Measurements from ENCODE around the gene SNAPC5. TPM values are rescaled to one million over a fixed set of nuclear protein-coding genes. Genes with fewer than 3 reads are reported as not detected.

The SNAPC5 gene
- total and polyA plus RNA-seq, 2 of the 13 experiments (the other 11 are each of a cell fraction or from before 2014, with no cell fraction given), result 14.8 to 36.2 TPM

DNA sequence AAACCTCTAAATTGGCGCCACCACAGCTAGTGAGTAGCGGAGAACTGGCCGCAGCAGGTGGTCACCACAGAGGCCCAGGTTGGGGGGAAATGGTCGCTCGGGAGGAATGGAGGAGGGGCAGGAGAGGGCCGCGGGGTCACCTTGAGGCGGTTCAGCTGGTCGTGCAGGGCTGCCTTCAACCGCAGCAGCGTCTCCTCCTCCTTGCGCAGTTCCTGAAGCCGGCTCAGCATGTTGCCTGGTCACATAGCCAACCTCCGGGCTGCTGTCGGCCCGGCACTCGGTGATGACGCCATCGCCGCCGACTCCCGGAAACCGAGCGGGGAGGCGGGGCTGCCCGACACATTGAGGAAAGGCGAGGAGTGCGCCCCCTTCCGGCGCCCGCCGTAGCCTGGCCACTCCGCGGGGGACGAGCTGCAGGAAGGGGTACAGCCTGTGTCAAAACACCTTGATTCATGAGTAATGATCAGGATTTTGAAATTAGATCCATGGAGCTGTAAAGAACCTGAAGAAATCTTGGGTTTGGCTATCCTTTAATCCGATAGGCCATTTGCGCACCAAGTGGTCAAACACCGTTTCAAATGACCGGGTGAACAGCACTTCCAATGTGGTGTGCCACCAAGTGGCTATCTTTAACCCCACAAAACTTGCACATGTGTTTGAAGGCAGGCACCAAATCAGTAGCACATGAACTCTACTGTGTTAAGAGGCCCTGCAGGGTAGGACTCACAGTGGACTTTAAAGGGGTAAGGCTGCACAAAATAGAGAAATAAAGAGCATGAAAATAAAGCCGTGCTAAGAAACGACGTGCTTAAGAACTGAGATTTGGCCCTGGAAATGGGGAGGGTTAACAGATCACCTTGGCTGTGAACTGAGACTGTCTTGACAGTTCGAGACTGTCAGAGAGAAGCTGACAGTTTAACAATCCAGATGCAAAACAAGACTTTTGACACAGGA lies at the start of gene SNAPC5 (continued):
- peak; percentile 55 for TF ChIP-seq ZNF614 (CRISPR knock-in tag; IDR thresholded peaks at IDR 0.05; ENCODE audit: borderline replicate concordance)
- TF ChIP-seq, protein P1, sequence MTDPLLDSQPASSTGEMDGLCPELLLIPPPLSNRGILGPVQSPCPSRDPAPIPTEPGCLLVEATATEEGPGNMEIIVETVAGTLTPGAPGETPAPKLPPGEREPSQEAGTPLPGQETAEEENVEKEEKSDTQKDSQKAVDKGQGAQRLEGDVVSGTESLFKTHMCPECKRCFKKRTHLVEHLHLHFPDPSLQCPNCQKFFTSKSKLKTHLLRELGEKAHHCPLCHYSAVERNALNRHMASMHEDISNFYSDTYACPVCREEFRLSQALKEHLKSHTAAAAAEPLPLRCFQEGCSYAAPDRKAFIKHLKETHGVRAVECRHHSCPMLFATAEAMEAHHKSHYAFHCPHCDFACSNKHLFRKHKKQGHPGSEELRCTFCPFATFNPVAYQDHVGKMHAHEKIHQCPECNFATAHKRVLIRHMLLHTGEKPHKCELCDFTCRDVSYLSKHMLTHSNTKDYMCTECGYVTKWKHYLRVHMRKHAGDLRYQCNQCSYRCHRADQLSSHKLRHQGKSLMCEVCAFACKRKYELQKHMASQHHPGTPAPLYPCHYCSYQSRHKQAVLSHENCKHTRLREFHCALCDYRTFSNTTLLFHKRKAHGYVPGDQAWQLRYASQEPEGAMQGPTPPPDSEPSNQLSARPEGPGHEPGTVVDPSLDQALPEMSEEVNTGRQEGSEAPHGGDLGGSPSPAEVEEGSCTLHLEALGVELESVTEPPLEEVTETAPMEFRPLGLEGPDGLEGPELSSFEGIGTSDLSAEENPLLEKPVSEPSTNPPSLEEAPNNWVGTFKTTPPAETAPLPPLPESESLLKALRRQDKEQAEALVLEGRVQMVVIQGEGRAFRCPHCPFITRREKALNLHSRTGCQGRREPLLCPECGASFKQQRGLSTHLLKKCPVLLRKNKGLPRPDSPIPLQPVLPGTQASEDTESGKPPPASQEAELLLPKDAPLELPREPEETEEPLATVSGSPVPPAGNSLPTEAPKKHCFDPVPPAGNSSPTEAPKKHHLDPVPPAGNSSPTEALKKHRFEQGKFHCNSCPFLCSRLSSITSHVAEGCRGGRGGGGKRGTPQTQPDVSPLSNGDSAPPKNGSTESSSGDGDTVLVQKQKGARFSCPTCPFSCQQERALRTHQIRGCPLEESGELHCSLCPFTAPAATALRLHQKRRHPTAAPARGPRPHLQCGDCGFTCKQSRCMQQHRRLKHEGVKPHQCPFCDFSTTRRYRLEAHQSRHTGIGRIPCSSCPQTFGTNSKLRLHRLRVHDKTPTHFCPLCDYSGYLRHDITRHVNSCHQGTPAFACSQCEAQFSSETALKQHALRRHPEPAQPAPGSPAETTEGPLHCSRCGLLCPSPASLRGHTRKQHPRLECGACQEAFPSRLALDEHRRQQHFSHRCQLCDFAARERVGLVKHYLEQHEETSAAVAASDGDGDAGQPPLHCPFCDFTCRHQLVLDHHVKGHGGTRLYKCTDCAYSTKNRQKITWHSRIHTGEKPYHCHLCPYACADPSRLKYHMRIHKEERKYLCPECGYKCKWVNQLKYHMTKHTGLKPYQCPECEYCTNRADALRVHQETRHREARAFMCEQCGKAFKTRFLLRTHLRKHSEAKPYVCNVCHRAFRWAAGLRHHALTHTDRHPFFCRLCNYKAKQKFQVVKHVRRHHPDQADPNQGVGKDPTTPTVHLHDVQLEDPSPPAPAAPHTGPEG (CRISPR knock-in tag; IDR thresholded peaks at IDR 0.05), result no peak; the same call in 1 of the 2 replicates
- TF ChIP-seq RFXAP (CRISPR knock-in tag; IDR thresholded peaks at IDR 0.05; ENCODE audit: borderline replicate concordance), result no peak
- TF ChIP-seq ASH2L (IDR thresholded peaks at IDR 0.05; ENCODE audit: insufficient read length, low read depth, low read length), result peak; percentile 82
- no peak for TF ChIP-seq MED13 (CRISPR knock-in tag; IDR thresholded peaks at IDR 0.05)
- TF ChIP-seq ZNF564 (CRISPR knock-in tag; IDR thresholded peaks at IDR 0.05), result peak; percentile 74; the same call in 1 of the 2 replicates
- TF ChIP-seq, protein P2, sequence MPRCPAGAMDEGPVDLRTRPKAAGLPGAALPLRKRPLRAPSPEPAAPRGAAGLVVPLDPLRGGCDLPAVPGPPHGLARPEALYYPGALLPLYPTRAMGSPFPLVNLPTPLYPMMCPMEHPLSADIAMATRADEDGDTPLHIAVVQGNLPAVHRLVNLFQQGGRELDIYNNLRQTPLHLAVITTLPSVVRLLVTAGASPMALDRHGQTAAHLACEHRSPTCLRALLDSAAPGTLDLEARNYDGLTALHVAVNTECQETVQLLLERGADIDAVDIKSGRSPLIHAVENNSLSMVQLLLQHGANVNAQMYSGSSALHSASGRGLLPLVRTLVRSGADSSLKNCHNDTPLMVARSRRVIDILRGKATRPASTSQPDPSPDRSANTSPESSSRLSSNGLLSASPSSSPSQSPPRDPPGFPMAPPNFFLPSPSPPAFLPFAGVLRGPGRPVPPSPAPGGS (CRISPR knock-in tag; IDR thresholded peaks at IDR 0.05), result 0 out of 2 replicates have a peak, but pooled peaks have one; percentile 43
- TF ChIP-seq ETV6 (CRISPR knock-in tag; conservative IDR thresholded peaks at IDR 0.05), result peak; percentile 92
- peak; percentile 58 for TF ChIP-seq ATF7 (IDR thresholded peaks at IDR 0.05)
- peak; percentile 77 for TF ChIP-seq ATF7 (CRISPR knock-in tag; IDR thresholded peaks at IDR 0.05)
- peak; percentile 87; the same call in 1 of the 2 replicates for TF ChIP-seq PCBP1 (IDR thresholded peaks at IDR 0.05; ENCODE audit: borderline replicate concordance, low read depth, low read length)
- peak; percentile 52; the same call in 1 of the 2 replicates for TF ChIP-seq ZNF235 (CRISPR knock-in tag; IDR thresholded peaks at IDR 0.05; ENCODE audit: borderline replicate concordance)
- peak; percentile 96 for TF ChIP-seq POGZ (CRISPR knock-in tag; IDR thresholded peaks at IDR 0.05)
- peak; percentile 55; the same call in 1 of the 2 replicates for TF ChIP-seq ZNF891 (CRISPR knock-in tag; IDR thresholded peaks at IDR 0.05)
- TF ChIP-seq FOSL1 (CRISPR knock-in tag; IDR thresholded peaks at IDR 0.05; ENCODE audit: borderline replicate concordance), result no peak
- TF ChIP-seq ZNF430 (CRISPR knock-in tag; IDR thresholded peaks at IDR 0.05), result peak; percentile 87; the same call in 1 of the 2 replicates
- no peak for TF ChIP-seq ZNF746 (CRISPR knock-in tag; IDR thresholded peaks at IDR 0.05)
- peak; percentile 99 for TF ChIP-seq AGO1 (IDR thresholded peaks at IDR 0.05; ENCODE audit: low read depth, low read length, poor library complexity, severe bottlenecking)
- TF ChIP-seq, protein P3, sequence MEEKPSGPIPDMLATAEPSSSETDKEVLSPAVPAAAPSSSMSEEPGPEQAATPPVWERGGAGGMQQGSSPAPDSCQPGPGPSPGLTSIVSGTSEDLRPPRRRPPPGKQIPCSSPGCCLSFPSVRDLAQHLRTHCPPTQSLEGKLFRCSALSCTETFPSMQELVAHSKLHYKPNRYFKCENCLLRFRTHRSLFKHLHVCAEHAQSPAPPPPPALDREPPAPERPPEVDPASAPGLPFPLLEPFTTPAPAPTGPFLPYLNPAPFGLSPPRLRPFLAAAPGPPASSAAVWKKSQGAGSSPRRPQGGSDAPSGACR (CRISPR knock-in tag; IDR thresholded peaks at IDR 0.05), result peak; percentile 65; the same call in 1 of the 2 replicates
- 0 out of 2 replicates have a peak, but pooled peaks have one; percentile 13 for TF ChIP-seq ZBTB7A (CRISPR knock-in tag; IDR thresholded peaks at IDR 0.05)
- peak; percentile 98 for TF ChIP-seq HDAC1 (CRISPR knock-in tag; IDR thresholded peaks at IDR 0.05)
- no peak for TF ChIP-seq ZNF138 (CRISPR knock-in tag; IDR thresholded peaks at IDR 0.05; ENCODE audit: low read depth)

Data from HepG2 (cell line).